ENCODE measurements around the gene CYP4F3. TPM values are rescaled to one million over a fixed set of nuclear protein-coding genes. Genes with fewer than 3 reads are reported as not detected.

Gene CYP4F3
- total RNA-seq, 1 donor from 2014 or later = not detected

DNA sequence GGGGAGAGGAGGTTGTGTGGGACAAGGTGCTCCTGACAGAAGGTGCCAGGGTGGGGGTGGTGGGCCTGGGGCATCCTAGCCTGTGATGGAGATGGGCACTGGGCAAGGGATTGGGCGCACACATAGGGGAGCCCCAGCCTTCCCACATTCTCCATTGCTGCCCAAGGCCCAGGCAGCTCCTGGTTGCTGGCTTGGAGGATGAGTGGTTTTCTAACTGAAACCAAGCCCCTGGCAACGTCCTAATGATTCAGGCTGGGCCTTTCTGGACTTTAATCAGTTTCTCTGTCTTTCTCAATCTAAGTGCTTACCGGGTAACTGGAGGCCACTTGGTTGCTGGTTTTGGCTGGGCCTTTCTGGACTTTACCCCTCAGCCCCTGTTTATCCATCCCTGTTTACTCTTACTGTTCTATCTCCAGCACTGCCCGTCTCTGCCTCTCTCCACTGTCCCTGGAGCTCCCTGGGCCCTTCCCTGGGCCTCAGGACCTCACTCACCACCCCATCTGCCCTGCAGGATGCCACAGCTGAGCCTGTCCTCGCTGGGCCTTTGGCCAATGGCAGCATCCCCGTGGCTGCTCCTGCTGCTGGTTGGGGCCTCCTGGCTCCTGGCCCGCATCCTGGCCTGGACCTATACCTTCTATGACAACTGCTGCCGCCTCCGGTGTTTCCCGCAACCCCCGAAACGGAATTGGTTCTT, 354 bp downstream of the CYP4F3 start:
- H3K4me3 Mint-ChIP-seq (ENCODE audit: unreplicated experiment) = no peak overlapping the region
- TF ChIP-seq, protein P1, sequence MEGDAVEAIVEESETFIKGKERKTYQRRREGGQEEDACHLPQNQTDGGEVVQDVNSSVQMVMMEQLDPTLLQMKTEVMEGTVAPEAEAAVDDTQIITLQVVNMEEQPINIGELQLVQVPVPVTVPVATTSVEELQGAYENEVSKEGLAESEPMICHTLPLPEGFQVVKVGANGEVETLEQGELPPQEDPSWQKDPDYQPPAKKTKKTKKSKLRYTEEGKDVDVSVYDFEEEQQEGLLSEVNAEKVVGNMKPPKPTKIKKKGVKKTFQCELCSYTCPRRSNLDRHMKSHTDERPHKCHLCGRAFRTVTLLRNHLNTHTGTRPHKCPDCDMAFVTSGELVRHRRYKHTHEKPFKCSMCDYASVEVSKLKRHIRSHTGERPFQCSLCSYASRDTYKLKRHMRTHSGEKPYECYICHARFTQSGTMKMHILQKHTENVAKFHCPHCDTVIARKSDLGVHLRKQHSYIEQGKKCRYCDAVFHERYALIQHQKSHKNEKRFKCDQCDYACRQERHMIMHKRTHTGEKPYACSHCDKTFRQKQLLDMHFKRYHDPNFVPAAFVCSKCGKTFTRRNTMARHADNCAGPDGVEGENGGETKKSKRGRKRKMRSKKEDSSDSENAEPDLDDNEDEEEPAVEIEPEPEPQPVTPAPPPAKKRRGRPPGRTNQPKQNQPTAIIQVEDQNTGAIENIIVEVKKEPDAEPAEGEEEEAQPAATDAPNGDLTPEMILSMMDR (IDR thresholded peaks at IDR 0.05; ENCODE audit: unreplicated experiment) = no peak
- DNase-seq (ENCODE audit: low spot score) = no peak
- H3K36me3 Mint-ChIP-seq (ENCODE audit: low read depth, unreplicated experiment) = peaks cover 31% of the 10 kb centered on the region
- no peaks in the 10 kb centered on the region for H3K4me1 Mint-ChIP-seq (ENCODE audit: unreplicated experiment)
- peaks cover 48% of the 10 kb centered on the region for H3K9me3 Mint-ChIP-seq (ENCODE audit: unreplicated experiment)
- H3K27me3 Mint-ChIP-seq (ENCODE audit: unreplicated experiment) = peaks cover 23% of the 10 kb centered on the region
- no peak overlapping the region for H3K27ac Mint-ChIP-seq (ENCODE audit: unreplicated experiment)

DNA sequence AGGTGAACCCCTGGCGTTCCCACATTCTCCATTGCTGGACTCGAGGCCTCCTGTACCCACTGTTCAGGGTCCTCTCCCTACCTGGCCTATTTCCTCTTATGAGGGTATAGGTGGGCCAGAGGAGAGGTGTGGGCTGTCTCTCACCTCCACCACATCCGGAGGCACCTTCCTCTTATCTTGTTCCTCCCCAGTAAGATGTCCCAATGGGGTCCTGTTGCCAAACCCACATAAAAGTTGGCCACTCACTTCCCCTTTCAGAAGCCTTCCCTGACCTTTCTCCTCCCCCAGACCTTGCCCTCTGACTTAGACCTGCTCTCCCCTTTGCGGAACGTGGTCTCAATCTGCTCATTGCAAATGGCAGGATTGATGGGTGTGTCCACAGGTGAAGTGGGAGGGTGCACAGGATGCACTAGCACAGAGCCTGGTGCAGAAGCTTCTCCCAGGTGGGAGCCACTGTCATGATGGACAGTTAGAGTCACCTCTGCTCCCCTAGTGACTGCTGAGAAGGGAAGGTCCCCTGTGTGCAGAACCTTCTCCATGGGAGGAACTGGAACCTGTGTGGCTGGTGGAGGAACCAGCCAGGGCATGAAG, 1.3 kb downstream of the CYP4F3 start:
- H3K9me3 Mint-ChIP-seq (ENCODE audit: unreplicated experiment) = peaks cover 55% of the 10 kb centered on the region
- no peaks in the 10 kb centered on the region for H3K4me1 Mint-ChIP-seq (ENCODE audit: unreplicated experiment)
- peaks cover 24% of the 10 kb centered on the region for H3K27me3 Mint-ChIP-seq (ENCODE audit: unreplicated experiment)
- H3K4me3 Mint-ChIP-seq (ENCODE audit: unreplicated experiment) = no peak overlapping the region
- no peak for DNase-seq (ENCODE audit: low spot score)
- peaks cover 32% of the 10 kb centered on the region for H3K36me3 Mint-ChIP-seq (ENCODE audit: low read depth, unreplicated experiment)
- TF ChIP-seq, protein P1 (IDR thresholded peaks at IDR 0.05; ENCODE audit: unreplicated experiment) = no peak
- no peak overlapping the region for H3K27ac Mint-ChIP-seq (ENCODE audit: unreplicated experiment)

DNA sequence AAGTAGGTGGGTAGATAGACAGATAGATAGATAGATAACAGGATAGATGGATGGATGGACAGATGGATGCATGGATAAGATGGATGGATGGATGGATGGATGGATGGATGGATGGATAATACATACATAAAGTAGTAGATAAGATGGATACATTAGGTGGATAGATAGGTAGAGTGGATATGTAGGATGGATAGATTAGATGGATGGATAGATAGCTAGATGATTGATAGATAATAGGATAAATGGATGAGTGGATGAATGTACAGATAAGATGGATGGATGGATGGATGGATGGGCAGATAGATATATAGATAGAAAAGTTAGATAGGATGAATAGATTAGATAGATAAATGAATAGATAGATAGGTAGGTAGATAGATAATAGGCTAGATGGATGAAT, 2.1 kb downstream of the CYP4F3 start:
- TF ChIP-seq, protein P1 (IDR thresholded peaks at IDR 0.05; ENCODE audit: unreplicated experiment) = no peak
- no peak for DNase-seq (ENCODE audit: low spot score)
- Mint-ChIP-seq H3K36me3 (ENCODE audit: low read depth, unreplicated experiment) (peaks cover 32% of the 10 kb centered on the region), H3K27ac (ENCODE audit: unreplicated experiment) (no peak overlapping the region), H3K27me3 (ENCODE audit: unreplicated experiment) (peaks cover 24% of the 10 kb centered on the region), H3K4me1 (ENCODE audit: unreplicated experiment) (no peaks in the 10 kb centered on the region), H3K4me3 (ENCODE audit: unreplicated experiment) (no peak overlapping the region), H3K9me3 (ENCODE audit: unreplicated experiment) (peaks cover 54% of the 10 kb centered on the region)

DNA sequence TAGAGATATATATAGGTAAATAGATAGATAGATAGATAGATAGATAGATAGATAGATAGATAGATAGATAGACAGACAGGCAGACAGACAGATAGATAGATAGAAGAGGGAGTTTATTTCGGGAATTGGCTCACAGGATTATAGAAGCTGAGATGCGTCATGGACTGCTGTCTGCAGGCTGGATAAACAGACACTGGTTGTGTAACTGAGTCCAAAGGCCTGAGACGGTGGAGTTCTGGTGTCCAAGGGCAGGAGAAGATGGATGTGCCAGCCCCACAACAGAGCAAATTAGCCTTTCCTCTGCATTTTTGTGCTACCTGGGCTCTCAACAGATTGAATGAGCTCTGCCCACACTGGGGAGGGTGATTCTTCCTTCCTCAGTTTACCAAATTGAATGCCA, 2.7 kb downstream of the CYP4F3 start:
- Mint-ChIP-seq H3K4me1 (ENCODE audit: unreplicated experiment) (no peaks in the 10 kb centered on the region), H3K27me3 (ENCODE audit: unreplicated experiment) (peaks cover 24% of the 10 kb centered on the region), H3K27ac (ENCODE audit: unreplicated experiment) (no peak overlapping the region), H3K9me3 (ENCODE audit: unreplicated experiment) (peaks cover 52% of the 10 kb centered on the region), H3K36me3 (ENCODE audit: low read depth, unreplicated experiment) (peaks cover 32% of the 10 kb centered on the region), H3K4me3 (ENCODE audit: unreplicated experiment) (no peak overlapping the region)
- DNase-seq (ENCODE audit: low spot score) = no peak
- TF ChIP-seq, protein P1 (IDR thresholded peaks at IDR 0.05; ENCODE audit: unreplicated experiment) = no peak

DNA sequence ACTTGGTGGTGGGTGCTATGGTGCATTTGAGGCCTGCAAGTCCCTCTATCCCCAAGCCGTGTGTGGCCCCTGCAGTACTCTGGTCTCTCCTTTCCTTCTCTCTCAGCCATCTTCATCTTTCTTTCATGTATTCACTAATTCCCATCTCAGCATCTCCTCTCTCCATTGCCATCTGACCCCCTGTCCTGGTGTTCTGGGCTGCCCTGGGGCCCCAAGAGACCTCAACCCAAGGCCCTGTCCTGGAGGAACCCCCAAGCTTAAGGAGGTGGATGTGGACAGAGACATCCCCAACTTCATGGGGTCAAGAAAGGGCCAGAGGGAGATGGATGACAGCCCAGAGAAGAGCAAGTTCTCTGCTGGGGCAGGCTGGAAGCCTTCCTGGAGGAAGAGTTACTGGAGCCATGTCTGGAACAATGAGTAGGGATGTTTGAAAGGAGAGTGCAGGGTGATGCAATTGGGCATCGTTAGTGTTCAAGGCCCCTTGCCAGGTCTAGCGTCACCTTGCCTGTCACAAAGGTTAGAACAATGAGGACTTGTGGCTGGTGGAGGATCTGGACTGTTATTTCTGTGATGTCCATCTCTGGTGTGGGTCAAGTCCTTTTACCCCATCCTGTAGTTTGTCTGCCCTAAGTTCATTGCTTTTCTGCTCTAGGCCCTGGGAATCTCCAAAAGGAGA, 3.5 kb downstream of the CYP4F3 start:
- Mint-ChIP-seq H3K4me3 (ENCODE audit: unreplicated experiment) (no peak overlapping the region), H3K36me3 (ENCODE audit: low read depth, unreplicated experiment) (peaks cover 36% of the 10 kb centered on the region), H3K27ac (ENCODE audit: unreplicated experiment) (no peak overlapping the region), H3K27me3 (ENCODE audit: unreplicated experiment) (peaks cover 24% of the 10 kb centered on the region), H3K9me3 (ENCODE audit: unreplicated experiment) (peaks cover 56% of the 10 kb centered on the region), H3K4me1 (ENCODE audit: unreplicated experiment) (no peaks in the 10 kb centered on the region)
- no peak for DNase-seq (ENCODE audit: low spot score)
- TF ChIP-seq, protein P1 (IDR thresholded peaks at IDR 0.05; ENCODE audit: unreplicated experiment) = no peak
